GM21515 (cell line): ENCODE data around the gene GABRR3.
A peak's percentile ranks its signal among the peaks of the same experiment; 100 is the strongest.

Experiments
- ATAC-seq: cut with Tn5 transposase; IDR thresholded peaks from one replicate; pipeline ENCODE4 v1.9.1; 2021; ENCODE audit not compliant: unreplicated experiment

Gene GABRR3

GRCh38 chr3:97992547-97993173, 42.5 kb downstream of the GABRR3 start:
- no peak for ATAC-seq

- no peak for ATAC-seq
These were observed 43.8 kb downstream of the GABRR3 start for GRCh38 chr3:97991293-97991682.

- ATAC-seq, result no peak
These were observed 44.4 kb downstream of the GABRR3 start for GRCh38 chr3:97990624-97991292.

- no peak for ATAC-seq
These were observed 46.1 kb downstream of the GABRR3 start for GRCh38 chr3:97988784-97989568.

- ATAC-seq, result no peak
These were observed 47.8 kb downstream of the GABRR3 start for GRCh38 chr3:97987306-97987705.

GRCh38 chr3:97983933-97984491, 51.1 kb downstream of the GABRR3 start:
- ATAC-seq, result no peak

GRCh38 chr3:97981886-97982285, 53.2 kb downstream of the GABRR3 start:
- ATAC-seq, result no peak

GRCh38 chr3:97979610-97980009, 55.5 kb downstream of the GABRR3 start:
- ATAC-seq, result no peak

- ATAC-seq, result no peak
These were observed 59.6 kb downstream of the GABRR3 start for GRCh38 chr3:97975466-97975865.

- no peak for ATAC-seq
These were observed 60.1 kb downstream of the GABRR3 start for GRCh38 chr3:97974996-97975395.

- ATAC-seq, result no peak
These were observed 62.1 kb downstream of the GABRR3 start for GRCh38 chr3:97972976-97973375.

- ATAC-seq, result peak; percentile 88
These were observed 63.2 kb downstream of the GABRR3 start, which contains the start of gene RIOX2 for GRCh38 chr3:97971679-97972567. RIOX2 (minus strand) TSS chr3:97972431; CDS start chr3:97967593, 4,838 bp downstream.

- ATAC-seq, result no peak
These were observed 64.0 kb downstream of the GABRR3 start for GRCh38 chr3:97970956-97971620.

- no peak for ATAC-seq
These were observed 65.0 kb downstream of the GABRR3 start for GRCh38 chr3:97970156-97970555.

- ATAC-seq, result no peak
These were observed 65.6 kb downstream of the GABRR3 start for GRCh38 chr3:97969541-97969940.

GRCh38 chr3:97968376-97968775, 66.7 kb downstream of the GABRR3 start:
- no peak for ATAC-seq

GRCh38 chr3:97967966-97968365, 67.1 kb downstream of the GABRR3 start:
- no peak for ATAC-seq

GRCh38 chr3:97960993-97961766, 73.9 kb downstream of the GABRR3 start:
- no peak for ATAC-seq

- ATAC-seq, result no peak
These were observed 74.6 kb downstream of the GABRR3 start for GRCh38 chr3:97960551-97960950.
